ENCODE measurements around the gene EHBP1.
"Not testable (repeated sequence)": the region's sequence is repeated elsewhere in the genome, so short reads cannot be mapped to it uniquely, and the experiment has no call there.

The EHBP1 gene

DNA sequence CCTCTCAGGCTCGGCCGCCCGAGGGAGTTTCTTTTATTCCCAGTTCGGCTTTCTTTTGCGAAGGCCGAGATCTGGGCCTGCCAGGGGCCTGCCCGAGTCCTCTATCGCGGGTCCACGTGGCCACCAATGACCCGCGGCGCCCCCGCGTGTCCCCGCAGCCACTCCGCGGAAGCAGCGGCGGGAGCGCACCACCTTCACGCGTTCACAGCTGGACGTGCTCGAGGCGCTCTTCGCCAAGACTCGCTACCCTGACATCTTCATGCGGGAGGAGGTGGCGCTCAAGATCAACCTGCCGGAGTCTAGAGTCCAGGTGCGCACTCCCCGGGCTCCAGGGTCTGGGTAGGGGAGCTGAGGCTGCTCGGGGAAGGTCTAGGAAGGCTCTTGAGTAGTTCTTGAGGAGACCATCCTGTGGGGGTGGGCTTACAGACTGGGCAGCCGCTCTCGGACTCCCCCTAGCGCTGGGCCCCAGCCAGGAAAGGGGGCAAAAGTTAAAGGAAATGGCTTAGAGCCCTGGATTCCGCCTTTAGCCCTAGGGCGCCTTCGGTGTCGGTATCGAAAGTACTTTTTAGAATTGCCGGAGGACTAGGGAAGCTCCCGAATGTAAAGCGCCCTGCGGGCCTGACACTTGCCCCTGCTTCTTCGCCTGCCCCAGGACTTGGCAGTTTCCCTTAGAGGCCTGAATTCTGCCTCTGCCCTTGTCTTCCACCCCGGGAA, 348.5 kb downstream of the EHBP1 start:
- FAIRE-seq = no peak

GRCh38 chr2:63054841-63055225, 349.3 kb downstream of the EHBP1 start:
- FAIRE-seq = no peak

DNA sequence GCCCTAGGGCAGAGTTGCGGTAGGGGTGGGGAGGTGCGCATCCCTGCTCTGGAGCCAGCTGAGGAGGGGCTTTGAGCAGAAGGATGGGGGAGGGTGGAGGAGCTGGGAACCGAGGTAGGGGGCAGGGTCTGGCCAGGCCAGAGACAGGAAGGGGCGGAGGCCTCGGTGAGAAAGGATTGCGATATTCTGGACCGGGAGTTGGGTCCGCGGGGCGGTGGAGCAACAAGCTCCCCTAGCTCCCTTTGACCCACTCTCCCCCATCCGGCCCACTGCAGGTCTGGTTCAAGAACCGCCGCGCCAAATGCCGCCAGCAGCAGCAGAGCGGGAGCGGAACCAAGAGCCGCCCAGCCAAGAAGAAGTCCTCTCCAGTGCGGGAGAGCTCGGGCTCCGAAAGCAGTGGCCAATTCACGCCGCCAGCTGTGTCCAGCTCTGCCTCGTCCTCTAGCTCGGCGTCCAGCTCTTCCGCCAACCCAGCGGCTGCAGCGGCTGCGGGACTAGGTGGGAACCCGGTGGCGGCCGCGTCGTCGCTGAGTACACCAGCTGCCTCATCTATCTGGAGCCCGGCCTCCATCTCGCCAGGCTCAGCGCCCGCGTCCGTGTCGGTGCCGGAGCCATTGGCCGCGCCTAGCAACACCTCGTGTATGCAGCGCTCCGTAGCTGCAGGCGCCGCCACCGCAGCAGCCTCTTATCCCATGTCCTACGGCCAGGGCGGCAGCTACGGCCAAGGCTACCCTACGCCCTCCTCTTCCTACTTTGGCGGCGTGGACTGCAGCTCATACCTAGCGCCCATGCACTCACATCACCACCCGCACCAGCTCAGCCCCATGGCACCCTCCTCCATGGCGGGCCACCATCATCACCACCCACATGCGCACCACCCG, 350.0 kb downstream of the EHBP1 start:
- FAIRE-seq = no peak

- no peak for FAIRE-seq
Measured at GRCh38 chr2:63056107-63057050, 350.9 kb downstream of the EHBP1 start.

DNA sequence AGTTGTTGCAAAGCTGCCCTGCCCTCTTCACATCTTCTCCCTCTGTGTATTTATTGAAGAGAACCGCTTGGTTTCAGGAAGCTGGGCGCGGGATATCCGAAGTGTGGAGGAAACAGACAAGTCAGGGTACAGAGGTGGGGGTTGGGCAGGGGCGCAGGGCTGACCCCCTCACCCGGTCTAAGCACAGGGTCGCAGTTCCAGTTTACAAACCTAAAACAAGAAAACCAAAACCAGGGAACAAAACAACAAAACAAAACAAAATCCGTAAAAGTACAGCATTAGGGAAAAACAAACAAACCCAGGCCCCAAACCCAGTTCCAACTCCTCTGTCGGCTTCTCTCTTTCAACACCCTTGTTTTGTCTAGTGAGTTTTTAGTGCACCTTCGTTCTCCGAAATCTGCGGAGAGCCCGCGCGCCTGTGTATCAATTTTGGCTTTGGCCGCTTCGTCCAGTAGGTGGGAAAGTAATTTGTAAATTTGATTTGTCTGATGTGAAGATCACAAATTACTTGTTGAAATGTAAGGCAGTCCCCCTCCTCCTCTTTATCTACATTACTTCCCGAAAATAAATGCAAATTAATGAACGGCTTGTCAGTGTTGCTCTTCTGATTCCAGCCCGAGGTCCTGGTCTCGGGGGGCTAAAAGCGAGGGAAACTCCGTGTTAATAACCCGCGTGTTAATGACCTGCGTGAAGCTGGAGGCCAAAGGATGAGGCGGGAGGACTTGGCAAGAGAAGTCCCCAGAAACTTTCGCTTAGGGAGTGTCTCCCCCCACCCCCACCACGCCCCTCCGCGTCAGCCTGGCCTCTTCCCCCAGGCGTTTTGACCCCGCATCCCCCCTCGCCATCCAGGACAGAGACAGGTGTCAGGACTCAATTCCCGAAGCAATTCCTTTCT, 352.0 kb downstream of the EHBP1 start:
- no peak for FAIRE-seq

DNA sequence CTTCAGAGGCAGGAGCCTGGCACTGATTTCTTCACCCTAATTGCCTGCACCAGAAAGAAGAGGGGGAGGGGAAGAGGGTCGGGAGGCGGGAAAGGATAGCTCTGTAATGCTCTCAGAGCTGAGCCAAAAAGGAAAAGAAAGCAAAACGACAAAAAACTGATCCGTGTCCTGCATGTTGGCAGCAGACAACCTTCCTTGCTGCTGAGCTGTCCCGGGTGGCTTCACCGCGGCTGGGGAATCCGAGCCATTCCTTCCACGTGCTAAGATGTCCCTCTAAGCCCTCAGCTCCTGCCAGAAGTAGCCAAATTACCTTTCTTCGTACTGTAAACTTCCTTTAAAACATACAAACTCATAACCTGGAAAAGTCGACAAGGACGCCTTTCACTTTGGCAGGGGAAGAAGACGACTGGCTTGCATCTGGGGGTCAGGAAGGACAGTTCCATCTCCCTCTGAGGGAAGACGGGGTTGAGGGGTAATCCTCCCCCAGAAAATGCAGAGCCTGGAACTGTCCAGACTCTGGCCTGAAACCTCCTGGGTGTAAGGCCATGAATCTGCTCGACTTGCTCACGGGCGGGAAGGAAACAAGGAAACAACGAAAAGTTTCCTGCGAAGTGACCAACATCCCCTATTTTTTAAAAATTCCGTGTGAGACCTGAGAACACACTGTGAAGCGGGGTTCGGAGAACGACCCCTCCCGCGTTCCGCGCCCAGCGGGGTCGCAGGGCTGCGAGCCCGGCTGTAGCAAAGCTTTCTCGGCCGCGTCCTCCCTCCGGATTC, 352.8 kb downstream of the EHBP1 start:
- FAIRE-seq = no peak

DNA sequence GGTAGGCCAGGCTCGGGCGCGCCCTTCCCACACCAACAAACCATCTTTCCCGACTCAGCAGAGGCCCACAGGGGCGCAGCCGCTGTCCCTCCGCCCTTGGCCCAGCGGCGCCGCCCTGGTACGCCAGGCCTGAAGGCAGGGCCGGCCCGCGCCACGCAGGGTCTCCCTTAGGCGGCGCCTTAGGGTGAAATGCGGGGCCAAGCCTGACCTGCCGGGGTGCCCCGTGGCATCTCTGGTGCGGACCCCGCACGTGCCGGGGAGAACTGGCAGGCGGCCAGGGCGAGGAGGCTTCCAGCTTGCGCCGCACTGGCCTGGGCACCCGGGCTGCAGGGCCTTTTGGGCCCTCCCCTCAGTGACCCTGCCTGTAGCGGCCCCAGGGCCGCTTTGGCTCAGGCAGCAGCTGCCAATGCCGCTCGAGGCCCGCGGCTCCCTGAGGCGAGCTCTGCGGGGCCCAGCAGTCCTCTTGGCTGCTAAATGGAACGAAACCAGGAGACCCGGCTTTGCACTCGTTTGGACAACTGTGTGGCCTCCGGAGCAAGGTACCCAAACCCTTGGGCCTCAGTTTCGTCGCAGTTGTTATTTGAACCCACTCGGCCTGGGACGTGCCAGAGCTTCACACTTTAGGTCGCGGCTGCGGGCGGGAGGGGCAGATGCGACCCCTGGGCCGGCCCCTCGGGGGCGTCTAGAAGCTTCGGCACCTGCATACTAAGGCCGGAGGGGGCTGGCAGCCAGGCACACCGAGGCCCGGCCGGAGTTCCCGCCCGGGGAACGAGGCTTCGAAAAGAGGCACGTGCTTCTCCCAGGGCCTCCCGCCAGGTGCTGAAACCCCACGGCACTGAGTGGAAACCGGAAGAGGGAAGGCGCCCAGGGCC, 353.6 kb downstream of the EHBP1 start:
- FAIRE-seq = no peak

DNA sequence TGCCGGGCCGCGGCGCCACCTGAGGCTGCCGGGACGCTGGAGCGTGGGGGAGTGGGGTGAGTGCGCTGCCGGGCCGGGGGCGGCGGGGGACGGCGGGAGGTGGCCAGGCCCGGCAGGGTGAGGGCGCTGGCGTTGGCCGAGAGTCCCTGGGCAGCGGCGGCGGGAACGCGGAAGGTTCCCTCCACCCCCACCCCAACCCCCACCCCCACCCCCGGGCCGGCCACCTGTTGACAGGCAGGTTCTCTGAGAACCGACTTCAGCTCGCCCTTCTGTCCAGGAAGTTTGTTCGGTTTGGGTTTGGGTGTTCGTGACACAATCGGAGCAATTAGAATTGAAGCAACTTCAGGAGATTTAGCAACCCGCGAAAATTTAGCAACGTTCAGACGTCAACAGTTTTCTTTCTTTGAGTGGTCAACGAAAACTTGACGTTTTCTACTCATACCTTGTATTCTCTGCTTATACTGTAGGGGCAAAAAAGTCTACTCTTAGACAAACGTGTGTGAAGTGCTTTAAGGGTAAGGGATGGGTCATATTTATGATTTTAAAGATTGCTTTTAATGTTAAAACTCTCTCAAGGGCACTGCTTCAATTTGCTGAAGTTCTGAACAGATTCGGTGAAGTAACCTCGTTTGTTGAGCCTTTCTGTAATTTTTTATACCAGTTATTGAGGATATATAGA, 354.4 kb downstream of the EHBP1 start:
- no peak for FAIRE-seq

DNA sequence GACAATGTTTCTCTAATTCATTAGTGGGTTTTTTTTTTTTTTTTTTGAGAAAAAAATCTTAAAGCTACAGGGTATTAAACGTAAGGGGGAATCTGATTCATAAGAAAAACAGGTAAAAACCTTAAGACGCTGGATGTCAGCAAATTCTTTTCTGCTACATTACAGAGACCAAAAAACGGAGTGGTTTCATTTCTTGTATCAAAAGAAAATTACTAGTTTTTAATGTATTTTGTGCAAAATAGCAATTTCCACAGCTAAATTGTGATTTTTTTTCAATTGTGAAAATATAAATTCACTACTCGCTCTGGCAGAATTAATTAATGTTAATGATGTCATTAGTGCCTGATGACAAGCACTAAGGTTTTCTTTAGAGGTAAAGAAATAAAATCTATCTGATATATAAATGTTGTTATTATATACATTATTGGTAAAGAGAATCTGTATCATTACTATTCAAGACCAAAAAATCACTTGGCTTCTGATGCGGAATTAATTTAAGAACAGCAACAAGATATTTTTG, 355.0 kb downstream of the EHBP1 start:
- no peak for FAIRE-seq

DNA sequence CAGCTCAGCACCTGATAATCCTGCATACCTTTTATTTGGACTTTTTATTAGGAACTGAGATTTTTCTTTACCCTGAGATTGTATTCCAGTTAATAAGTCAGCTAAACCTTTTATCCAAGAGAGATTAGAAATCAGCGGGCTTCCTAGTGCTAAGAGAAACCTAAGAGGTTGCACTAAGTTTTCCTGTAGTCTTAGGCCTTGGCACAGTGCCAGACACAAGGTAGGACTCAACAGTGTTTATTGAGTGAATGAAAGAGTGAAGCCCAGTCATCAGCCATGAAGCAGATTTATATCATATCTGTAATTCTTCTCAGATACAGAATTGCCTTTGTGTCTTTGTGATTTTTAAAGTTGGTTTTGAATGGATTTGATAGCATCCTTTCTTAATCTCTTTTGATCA, 358.7 kb downstream of the EHBP1 start:
- no peak for FAIRE-seq

GRCh38 chr2:63064661-63065060, 359.1 kb downstream of the EHBP1 start:
- no peak for FAIRE-seq

DNA sequence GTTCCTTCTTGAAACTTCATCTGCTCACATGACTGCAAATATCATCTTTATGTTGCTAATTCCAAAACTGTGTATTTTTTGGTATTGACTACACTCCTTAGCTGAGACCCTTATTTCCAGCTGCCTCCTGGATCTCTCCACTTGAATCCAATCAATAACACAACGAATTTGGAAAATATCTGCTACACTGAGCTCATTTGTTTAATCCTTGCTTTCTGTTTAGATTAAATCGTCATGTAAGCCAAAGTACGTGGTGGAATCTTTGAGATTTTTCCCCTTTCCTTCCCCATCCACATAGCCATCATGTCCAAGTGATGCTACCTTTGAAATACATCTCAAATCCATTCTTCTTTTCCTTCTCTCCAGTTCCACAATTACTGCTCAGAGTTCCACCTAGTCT, 360.8 kb downstream of the EHBP1 start:
- no peak for FAIRE-seq

DNA sequence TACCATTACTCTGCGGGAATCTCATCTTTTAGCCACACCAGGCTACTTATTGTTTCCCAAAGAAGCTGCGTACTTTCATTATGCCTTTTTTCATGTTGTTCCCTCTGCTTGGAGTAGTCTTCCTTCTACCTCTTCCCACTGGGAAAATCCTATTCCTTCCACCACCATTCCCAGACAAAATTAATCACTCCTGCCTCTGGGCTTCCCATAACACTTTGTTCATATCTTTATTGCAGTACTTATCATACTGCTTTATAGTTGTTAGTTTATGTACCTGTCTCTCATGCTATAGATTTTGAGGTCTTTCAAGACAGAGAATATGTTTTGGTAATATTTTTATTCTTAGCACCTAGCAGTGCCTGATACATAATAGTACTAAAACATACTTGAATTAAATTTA, 361.3 kb downstream of the EHBP1 start:
- FAIRE-seq = no peak

DNA sequence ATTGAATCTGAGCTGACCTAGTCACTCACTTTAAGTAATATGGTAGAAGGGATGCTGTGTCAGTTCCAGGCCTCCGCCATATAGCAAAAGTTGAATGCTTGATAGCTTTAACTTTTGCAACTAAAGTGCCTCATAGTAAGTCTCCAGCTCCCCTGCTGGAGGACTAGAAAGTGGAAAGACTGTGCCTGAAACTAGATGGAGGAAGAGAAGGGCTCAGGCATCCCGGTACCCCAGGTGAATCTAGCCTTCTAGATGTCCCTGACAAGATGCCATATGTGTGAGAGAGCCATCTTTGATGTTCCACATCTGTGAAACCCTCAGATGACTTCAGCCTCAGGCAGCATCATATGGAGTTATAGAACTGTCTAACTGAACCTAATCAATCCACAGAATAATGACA, 366.2 kb downstream of the EHBP1 start:
- no peak for FAIRE-seq

DNA sequence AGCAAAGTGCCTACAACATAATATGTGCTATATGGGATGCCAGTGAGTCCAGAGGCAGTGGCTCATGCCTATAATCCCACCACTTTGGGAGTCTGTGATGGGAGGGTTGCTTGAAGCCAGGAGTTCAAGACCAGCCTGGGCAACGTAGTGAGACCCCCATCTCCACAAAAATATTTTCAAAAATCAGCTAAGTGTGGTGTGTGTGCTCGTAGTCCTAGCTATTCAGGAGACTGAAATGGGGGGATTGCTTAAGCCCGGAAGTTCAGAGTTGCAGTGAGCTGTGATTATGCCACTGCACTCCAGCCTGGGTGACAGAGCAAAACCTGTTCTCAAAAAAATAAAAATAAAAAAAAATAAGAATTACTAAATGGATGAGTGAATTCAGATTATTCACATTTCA, 368.5 kb downstream of the EHBP1 start:
- no peak for FAIRE-seq

- FAIRE-seq = not testable (repeated sequence)
Measured at GRCh38 chr2:63074399-63074798, 368.9 kb downstream of the EHBP1 start.

GRCh38 chr2:63078852-63079606, 373.5 kb downstream of the EHBP1 start:
- FAIRE-seq = no peak

- FAIRE-seq = no peak
Measured at GRCh38 chr2:63081404-63081803, 375.9 kb downstream of the EHBP1 start.

DNA sequence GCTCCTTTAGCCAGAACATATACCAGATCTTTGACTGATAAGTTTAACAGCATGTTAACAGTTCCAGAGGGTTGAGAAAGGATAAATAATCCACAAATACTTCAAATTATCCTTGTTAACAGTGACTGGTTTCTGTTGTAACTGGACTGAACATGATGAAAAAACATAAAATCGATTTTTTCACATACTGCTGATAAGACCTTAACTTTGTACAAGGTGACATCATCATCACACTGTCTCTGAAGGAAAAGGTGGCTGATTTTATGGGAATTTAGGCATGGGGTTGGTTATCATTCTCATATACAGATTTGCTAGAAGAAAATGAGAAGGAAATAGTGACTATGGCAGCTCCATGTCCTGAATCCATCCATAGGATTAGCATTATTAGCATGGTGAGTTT, 381.2 kb downstream of the EHBP1 start:
- FAIRE-seq = no peak
